Lower leg skin (tissue), 4 donors: ENCODE results near the gene SBNO1. TPM values are rescaled to one million over a fixed set of nuclear protein-coding genes. Genes with fewer than 3 reads are reported as not detected.
"Not testable (repeated sequence)": the region's sequence is repeated elsewhere in the genome, so short reads cannot be mapped to it uniquely, and the experiment has no call there.

Source experiments
- DNase-seq, 2 donors: peaks; one replicate each; pipeline ENCODE4 v3.0.0-alpha.2; 2019; ENCODE audit warnings: low spot score in 2 of 2
- H3K4me3 ChIP-seq: fragments of 200-600 bp; sonication (generic); 2 replicates; pipeline ENCODE4 v1.5.1; 2017; ENCODE audit warnings: mild to moderate bottlenecking, low read depth; ENCODE audit not compliant: poor library complexity, severe bottlenecking
- POLR2A ChIP-seq, 2 donors: fragments of 450-650 bp; IDR thresholded peaks; one replicate each; pipeline ENCODE4 v1.6.1; 2016 to 2017; ENCODE audit warnings: antibody characterized with exemption in 2 of 2, mild to moderate bottlenecking in 1 of 2, moderate library complexity in 1 of 2
- WGBS, 2 donors: methylation state at CpG; one replicate each; pipeline ENCODE4 v1.1.5; 2018; 5-methylcytosine and 5-hydroxymethylcytosine counted together
- intact Hi-C: fragments of 100-400 bp; cut with DNase I; formaldehyde crosslinking; loops from one replicate; pipeline ENCODE4 v1.15.0; 2023; ENCODE audit warnings: low total_unique reads
- total RNA-seq, 4 donors: library from RNA; depleted of rRNA; stranded (reverse); fragments of >200 nt; gene quantifications; one replicate each; pipeline ENCODE4 v1.1.0, GENCODE V29; 2016
- TF ChIP-seq, protein P1 (sequence below), 3 donors: fragments of 450-650 bp; IDR thresholded peaks; one replicate each; pipeline ENCODE4 v1.5.1; 2016; ENCODE audit warnings: antibody characterized with exemption in 3 of 3, mild to moderate bottlenecking in 3 of 3, moderate library complexity in 2 of 3

The SBNO1 gene
- total RNA-seq, 4 donors from 2014 or later = 18.6 to 22.3 (median 20.8) TPM

DNA sequence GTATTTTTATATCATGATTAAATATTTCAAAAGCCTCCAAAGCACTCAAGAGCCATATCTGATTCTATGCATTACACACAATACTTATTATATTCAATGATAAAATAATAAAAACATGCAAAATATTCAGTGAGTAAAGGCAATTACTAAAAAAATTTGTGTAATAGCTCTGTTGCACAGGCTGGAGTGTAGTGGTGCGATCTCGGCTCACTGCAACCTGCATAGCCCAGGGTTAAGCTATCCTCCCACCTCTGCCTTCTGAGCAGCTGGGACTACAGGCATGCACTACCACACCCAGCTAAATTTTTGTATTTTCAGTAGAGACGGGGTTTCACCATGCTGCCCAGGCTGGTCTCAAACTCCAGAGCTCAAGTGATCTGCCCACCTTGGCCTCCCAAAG lies 45.4 kb downstream of the SBNO1 start:
- no peak for DNase-seq
- intact Hi-C loops = no loop called here
- no peak overlapping the region for H3K4me3 ChIP-seq
- 91 to 94% methylated on average over 3 of the region's 3 CpGs for WGBS, 2 donors
- TF ChIP-seq, protein P1, sequence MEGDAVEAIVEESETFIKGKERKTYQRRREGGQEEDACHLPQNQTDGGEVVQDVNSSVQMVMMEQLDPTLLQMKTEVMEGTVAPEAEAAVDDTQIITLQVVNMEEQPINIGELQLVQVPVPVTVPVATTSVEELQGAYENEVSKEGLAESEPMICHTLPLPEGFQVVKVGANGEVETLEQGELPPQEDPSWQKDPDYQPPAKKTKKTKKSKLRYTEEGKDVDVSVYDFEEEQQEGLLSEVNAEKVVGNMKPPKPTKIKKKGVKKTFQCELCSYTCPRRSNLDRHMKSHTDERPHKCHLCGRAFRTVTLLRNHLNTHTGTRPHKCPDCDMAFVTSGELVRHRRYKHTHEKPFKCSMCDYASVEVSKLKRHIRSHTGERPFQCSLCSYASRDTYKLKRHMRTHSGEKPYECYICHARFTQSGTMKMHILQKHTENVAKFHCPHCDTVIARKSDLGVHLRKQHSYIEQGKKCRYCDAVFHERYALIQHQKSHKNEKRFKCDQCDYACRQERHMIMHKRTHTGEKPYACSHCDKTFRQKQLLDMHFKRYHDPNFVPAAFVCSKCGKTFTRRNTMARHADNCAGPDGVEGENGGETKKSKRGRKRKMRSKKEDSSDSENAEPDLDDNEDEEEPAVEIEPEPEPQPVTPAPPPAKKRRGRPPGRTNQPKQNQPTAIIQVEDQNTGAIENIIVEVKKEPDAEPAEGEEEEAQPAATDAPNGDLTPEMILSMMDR (IDR thresholded peaks at IDR 0.05) = no peak
- TF ChIP-seq POLR2A (IDR thresholded peaks at IDR 0.05) = no peak

DNA sequence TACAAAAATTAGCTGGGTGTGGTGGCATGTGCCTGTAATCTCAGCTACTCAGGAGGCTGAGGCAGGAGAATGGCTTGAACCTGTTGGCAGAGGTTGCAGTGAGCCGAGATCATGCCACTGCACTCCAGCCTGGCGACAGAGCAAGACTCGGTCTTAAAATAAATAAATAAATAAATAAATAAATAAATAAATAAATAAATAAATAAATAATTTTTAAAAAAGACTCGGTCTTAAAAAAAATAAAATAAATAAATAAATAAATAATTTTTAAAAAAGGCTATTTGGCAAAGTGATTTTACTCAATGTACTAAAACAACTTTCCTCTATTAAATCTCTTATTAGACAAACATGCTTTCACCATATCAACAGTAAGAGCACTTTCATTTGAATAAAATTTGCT lies 51.6 kb downstream of the SBNO1 start:
- WGBS, 2 donors = 87 to 94% methylated on average over 4 of the region's 4 CpGs

DNA sequence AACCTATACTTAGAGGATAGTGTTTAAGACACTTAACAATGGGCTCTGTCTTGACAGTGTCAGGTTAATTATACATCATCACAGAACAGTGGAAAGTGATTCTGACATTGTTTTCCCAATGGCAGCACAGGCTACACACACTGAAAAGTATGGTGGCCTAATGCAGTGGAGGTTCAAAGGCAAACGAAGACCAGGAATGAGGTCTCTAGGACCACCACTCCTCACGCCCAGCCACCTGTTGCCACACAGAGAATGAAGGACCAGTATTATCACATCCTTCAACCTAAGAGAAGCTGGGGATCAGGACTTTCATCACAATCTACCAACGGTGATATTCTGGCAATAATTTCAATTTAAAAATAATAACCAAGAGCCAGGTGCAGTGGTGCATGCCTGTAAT lies 58.4 kb downstream of the SBNO1 start:
- intact Hi-C loops = no loop called here
- no peak for DNase-seq
- TF ChIP-seq, protein P1 (IDR thresholded peaks at IDR 0.05) = no peak
- no peak for TF ChIP-seq POLR2A (IDR thresholded peaks at IDR 0.05)
- 90 to 95% methylated on average over 3 of the region's 3 CpGs for WGBS, 2 donors
- no peak overlapping the region for H3K4me3 ChIP-seq

More for the DNA sequence above, 51.6 kb downstream of the SBNO1 start:
- H3K4me3 ChIP-seq, DNase-seq, intact Hi-C loops: not testable (repeated sequence)

DNA sequence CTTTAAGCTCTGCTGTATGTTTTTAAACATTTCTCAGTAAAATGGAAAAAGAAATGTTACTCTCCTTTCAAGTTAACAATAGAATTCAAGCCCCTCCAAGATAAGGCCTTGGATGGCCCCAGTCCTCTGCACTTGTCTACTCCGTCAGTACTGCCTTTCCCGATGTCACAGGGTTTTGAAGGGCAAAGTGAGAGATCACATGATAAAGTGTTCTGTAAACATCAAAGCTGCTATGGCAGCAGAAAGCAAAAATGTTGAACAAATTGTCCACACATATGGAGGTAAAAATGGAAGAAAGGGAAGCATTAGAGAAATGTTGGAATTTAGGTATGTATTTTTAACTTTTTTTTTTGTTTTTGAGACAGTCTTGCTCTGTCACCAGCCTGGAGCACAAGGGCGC lies 59.5 kb downstream of the SBNO1 start:
- no peak for DNase-seq
- intact Hi-C loops = no loop called here
- 79 to 82% methylated on average over 3 of the region's 3 CpGs for WGBS, 2 donors
- no peak overlapping the region for H3K4me3 ChIP-seq
- TF ChIP-seq, protein P1 (IDR thresholded peaks at IDR 0.05) = no peak
- TF ChIP-seq POLR2A (IDR thresholded peaks at IDR 0.05) = no peak

DNA sequence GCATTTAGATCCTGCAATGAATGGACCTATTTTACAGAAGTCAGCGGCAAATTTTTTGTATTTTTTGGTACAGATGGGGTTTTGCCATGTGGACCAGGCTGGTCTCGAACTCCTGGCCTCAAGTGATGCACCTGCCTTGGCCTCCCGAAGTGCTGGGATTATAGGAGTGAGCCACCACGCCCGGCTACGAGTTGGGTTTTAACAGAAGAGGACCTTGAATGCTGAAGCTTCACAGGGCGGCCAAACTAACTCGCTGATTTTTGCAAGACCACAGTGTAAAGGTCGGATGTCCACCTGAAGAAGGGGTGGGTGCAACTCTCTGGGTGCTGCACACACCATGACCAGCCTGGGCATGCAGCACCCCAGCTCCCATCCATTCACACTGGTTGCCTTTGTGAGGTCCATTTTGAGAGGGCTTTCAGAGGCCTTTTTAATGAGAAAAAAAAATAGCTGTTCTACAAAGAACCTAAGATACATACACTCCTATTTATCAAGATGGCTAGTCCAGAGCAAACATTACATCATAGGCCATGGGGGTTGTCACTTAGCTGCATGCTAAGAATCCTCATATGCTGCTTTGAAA lies 71.4 kb downstream of the SBNO1 start:
- TF ChIP-seq, protein P1 (IDR thresholded peaks at IDR 0.05) = no peak
- no peak for TF ChIP-seq POLR2A (IDR thresholded peaks at IDR 0.05)
- DNase-seq = peak in 1 of 2 donors; percentile 40
- 93 to 94% methylated on average over 9 of the region's 9 CpGs for WGBS, 2 donors
- H3K4me3 ChIP-seq = no peak overlapping the region
- intact Hi-C loops = no loop called here

DNA sequence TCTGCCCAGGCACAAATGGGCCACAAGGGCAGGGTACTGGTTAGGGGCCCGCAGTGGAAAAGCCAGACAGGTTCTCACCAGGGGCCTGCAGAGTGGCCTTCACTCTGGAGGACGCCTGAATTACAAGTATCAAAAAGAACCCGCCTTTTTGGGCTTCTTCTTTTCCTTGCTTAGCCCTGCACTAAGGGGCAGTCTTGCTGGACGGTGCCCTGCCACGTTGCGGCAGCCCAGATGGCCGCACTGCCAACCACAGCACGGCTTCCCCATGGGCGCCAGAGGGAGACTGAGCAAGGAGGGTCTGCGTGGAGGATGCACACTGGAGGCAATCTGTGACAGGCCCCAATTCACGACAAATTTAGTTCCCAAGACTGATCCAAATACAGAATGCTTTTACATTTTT lies 74.7 kb downstream of the SBNO1 start:
- intact Hi-C loops = no loop called here
- no peak overlapping the region for H3K4me3 ChIP-seq
- DNase-seq = no peak
- no peak for TF ChIP-seq POLR2A (IDR thresholded peaks at IDR 0.05)
- TF ChIP-seq, protein P1 (IDR thresholded peaks at IDR 0.05) = no peak
- WGBS, 2 donors = 90 to 92% methylated on average over 11 of the region's 11 CpGs
